ENCODE data around the gene AK9.

DNA sequence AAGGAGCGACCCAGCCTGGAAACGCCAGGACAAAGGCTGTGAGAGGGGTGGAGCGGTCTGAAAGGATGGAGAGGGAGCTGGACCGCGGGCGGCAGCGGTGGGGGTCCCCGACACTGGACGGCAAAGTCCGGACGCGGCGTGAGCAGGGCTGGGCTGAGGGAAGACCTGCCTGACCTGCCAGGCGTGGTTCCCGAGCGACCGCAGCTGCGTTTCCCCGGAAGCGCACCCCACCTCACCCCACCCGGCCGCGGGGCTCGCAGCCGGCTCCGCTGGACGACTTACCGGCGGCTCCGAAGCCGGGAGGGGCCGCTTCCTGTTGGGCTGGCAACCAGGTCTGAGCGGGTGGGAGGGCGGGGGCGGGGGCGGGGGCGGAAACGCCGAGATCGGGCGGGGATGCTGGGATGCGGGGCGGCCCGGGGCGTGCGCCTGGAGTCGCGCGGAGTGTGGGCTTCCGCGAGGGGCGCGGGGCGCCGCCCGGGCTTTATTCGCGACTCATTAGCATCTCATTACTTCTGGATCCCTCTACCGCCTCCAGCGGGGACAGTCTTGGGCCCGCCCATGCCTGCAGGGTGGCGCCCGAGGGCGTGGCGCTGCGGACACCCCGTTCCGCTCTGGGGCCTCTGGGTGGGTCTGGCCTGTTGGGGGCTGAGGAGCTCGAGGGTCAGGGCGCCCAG lies 235.4 kb downstream of the AK9 start, which contains the start of gene MICAL1:
- TF ChIP-seq, protein P1, sequence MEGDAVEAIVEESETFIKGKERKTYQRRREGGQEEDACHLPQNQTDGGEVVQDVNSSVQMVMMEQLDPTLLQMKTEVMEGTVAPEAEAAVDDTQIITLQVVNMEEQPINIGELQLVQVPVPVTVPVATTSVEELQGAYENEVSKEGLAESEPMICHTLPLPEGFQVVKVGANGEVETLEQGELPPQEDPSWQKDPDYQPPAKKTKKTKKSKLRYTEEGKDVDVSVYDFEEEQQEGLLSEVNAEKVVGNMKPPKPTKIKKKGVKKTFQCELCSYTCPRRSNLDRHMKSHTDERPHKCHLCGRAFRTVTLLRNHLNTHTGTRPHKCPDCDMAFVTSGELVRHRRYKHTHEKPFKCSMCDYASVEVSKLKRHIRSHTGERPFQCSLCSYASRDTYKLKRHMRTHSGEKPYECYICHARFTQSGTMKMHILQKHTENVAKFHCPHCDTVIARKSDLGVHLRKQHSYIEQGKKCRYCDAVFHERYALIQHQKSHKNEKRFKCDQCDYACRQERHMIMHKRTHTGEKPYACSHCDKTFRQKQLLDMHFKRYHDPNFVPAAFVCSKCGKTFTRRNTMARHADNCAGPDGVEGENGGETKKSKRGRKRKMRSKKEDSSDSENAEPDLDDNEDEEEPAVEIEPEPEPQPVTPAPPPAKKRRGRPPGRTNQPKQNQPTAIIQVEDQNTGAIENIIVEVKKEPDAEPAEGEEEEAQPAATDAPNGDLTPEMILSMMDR (IDR thresholded peaks at IDR 0.05) = no peak
- TF ChIP-seq POLR2A (IDR thresholded peaks at IDR 0.05) = no peak

Data from lower leg skin (tissue), 3 donors.